ENCODE data around the gene VTI1A.

VTI1A gene

DNA sequence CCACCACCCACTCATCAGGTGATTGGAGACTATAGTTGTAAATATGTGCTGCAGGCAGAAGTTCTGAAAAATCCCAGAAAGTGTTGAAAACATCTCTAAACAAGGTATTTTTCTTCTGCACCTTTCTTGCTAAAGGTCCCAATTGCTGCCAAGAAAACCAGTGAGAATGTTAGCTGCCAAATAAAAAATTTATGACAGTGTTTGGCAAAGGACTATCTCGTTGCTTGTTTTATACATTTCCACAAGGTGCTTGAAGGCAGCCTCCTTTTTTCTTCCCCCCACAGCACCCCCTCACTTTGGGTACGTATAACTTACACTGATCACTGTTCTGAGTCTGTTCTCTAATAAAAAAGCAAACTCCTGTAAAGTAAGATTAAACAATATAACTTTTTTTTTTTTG is 344.4 kb downstream of the VTI1A start:
- DNase-seq = no peak

DNA sequence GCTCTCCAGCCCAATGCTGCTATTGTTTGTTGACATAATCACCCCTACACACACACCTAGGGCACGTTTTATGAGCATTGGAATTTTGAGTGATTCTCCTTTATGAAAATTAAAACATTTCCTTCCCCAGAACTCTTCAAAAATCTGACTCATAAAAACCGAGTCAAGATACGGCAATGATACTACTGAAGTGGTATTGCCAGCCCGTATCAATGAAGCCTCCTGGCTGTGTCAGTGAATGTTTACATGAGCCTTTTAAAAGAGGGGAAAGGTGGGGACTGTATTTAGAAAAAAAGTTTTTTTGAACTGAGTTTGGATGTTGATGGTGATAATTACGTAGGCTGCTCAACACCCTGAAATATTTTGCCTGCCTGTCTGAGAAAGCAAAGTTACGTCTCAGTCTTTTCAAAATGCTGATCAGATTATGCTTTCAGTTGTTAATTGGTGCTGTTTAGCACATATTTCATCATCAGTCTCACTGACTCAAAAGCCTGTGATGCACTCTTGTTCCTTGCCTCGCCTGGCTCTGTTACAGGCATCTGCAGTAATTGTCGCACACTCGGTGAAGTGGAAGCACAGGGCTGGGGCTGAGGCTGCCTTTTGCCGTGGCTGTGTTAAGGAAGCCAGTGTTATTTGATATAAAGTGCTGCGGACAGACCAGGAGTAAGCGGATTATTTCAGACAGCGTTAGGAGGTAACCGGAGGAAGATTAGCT is 345.6 kb downstream of the VTI1A start:
- DNase-seq = peak; percentile 65

DNA sequence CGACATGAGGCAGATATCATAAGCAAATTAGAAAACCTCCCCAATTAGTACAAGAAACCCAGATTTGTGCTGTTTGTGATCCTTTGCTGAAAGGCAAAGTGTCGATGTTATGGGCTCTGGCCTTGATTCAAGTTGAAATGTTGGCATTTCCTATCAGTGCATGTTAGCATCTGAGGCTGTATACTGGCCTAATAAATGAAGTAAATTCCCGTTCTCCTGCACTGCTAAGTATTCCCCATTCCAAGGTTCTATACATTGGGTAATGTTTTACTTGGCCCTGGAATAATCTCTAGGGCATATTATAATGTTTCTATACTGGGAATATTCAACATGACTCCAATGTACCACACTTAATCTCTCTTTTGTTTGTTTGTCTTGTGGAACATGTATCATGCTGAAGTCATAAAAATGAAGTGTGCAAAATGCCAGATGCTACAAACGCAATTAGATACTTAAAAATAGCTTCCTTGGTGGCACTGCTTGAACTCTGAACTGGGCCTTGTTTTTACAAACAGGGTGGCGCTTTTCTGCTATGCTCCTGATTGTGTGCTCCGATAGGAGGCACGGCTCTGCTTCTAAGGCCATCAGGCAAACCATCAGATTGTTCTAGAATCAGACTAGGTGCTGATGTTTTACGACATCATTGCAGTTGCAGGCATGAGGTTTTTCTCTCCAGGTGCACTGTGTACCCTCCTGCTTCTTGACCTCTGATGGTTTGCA is 346.3 kb downstream of the VTI1A start:
- no peak for DNase-seq

DNA sequence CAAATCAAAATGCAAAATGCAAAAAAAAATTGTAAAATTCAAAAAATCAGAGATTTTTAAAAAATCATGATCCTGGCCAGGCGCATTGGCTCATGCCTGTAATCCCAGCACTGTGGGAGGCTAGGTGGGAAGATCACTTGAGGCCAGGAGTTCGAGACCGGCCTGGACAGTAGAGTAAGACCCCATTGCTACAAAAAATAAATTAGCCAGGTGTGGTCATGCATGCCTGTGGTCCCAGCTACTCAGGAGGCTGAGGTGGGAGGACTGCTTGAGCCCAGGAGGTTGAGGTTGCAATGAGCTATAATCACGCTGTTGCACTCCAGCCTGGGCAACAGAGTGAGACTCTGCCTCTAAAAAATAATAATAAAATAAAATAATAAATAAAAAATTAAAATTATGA is 347.2 kb downstream of the VTI1A start:
- no peak for DNase-seq

DNA sequence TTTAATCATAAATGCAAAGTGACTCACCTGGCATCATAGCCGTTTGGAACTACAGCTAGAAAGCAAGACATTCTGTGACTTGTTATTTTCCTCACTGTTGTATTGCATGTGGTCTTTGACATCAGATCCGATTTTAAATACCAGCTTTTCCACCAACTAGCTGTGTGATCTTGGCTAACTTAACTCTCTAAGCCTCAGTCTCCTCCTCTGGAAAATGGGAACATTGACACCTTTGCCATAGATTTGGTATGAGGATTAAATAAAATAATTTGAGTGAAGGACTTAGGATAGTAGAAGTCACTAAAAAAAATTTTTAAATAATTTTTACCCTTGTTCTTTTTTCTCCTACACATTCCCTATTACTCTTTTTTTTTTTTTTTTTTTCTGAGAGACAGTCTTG is 348.1 kb downstream of the VTI1A start:
- no peak for DNase-seq

DNA sequence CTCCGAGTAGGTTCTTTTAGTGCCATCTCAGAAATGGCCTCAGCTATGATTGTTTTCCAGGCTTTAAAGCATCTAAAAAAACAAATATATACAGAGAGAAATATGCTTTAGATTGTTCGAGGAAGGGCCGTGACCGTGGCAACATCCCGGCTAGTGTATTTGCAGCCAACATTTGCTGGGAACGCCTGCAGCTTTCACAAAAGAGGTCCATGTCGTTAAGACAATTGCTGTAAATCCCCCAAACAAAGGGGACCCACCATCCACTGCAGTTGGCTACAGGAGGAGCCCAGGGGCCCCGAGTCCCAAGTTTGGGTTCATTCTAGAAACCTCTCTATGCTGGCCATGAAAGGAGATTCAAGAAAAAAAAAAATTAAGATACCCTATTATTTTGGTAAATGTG is 350.2 kb downstream of the VTI1A start:
- no peak for DNase-seq

DNA sequence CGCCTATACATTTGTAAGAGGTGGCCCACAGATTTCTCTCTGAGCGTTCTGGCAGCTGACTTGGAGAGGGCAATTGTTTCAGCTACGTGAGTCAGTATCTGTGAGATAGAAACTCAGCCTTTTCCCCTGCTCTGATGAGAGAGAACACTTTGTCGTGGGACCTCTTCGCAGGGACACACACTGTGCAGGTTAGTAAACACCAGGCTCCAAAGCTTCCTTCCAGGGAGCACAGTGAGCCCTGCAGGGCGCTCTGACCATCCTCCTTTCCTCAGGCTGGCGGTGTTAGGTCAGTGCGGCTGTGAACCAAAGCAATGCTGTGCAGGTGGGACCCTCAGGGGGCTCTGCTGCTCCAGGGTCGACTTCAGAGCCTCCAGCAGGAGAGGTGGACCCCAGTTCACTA is 350.8 kb downstream of the VTI1A start:
- no peak for DNase-seq

DNA sequence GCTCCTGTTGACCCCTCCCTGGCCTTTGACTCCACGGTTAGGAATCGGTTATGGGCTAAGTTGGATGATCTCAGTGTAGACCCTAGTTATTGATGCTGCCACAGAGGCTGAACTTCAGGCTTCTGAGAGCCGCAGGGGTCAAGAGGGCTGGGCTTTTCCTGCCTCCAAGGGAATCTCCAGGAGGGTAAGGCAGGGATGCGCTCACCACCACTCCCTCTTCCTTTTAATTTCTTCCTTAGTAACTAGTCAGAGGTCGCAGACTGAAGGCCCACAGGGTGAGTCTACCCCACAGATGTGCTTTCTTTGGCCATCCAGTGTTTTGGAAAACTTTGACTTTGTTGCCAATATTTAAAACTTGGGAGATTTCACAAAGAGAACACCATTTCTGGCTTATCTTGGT is 352.0 kb downstream of the VTI1A start:
- DNase-seq = no peak

DNA sequence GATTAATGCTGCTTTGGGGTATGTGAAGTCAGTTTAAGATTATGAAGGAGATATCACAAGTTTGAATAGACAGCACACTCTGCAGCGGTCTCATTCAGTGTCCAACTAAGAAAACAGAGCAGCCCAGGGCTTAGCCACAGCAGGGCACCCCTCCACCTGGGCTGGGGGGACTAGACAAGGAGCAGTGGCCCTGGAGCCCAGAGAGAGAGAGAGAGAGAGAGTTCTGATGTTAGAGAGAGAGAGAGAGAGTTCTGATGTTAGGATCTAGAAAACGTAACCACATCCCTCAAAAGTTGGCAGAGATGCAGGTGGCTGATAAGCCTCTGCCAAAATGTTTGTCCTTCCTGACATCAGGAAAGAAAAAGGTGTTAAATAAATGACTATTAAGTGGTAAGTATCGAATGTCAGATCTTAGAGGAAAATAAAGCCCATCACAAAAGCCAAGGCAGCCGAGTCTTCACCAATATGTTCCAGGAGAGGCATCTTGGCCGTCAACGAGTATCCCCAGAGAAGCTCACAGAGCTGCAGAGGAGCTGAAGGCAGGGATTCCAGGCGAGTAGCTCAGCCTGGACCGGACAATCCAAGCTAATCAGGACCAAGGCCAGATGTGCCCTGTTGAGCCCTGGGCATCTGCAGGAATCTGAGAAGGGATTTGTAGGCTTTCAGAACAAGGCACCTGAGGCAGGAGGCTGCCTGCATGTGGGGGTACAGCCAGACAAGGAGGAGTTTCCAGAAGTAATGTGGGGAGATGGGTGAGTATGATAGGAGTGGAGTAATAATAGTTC is 352.9 kb downstream of the VTI1A start:
- DNase-seq = no peak

DNA sequence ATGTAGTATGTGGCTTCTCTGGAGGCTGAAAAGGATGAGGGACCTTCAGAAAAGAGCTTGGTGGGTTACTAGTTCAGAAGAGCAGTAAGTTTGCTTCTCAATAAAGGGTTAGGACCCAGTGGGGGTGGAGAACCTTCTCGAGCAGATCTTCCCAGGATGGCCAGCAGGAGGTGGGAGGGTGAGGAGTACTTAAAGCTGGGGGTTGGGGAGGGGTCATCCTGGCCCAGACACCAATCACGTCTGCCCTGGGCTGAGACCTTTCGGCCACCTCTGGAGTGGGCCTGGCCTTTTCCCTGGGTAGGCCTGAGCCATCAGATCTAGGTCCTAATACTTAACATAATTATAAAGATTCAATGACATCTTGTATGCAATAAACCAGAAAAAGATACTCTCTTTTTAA is 354.0 kb downstream of the VTI1A start:
- DNase-seq = no peak

DNA sequence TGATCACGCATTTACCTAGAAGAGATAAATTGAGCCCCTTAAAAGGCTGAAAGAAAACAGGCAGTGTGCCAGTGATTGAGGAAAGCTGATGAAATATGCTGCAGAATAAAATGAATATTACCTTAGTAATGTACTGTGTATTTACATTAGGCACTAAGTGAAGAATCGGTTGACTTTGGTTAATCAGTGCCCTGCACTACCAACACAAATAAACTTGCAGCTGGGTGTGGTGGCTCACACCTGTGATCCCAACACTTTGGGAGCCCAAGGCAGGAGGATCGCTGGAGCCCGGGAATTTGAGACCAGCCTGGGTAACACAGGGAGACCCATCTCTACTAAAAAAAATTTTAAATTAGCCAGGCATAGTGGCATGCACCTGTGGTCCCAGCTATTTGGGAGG is 354.7 kb downstream of the VTI1A start:
- DNase-seq = no peak

DNA sequence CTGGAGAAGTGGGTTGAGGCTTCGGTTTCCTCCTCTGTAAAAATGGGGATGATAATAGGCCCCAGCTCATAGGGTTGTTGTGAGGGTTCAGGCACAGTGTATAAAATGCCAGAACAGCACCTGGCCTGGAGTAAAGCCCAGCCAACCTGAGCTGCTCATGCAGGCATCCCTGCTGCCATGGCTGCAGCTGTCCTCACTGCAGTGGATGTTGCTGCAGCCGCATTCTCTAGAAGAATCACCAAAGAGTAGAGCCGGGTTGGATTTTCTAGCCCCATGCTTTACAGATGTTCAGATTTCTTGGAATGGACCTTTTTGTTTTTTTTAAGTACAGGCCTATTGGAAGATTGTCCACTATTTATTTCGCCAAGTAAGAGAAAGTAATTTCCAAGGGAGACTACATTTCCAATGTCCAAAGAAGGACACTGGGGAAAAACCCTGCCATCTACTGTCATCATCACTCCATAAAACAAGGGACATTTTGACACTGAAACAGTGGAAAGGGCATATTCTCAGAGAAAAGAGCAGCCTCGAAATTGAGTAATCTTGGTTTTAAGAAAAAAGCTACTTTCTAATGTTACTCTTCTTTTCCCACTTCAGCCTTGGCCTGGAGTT is 355.5 kb downstream of the VTI1A start:
- no peak for DNase-seq

DNA sequence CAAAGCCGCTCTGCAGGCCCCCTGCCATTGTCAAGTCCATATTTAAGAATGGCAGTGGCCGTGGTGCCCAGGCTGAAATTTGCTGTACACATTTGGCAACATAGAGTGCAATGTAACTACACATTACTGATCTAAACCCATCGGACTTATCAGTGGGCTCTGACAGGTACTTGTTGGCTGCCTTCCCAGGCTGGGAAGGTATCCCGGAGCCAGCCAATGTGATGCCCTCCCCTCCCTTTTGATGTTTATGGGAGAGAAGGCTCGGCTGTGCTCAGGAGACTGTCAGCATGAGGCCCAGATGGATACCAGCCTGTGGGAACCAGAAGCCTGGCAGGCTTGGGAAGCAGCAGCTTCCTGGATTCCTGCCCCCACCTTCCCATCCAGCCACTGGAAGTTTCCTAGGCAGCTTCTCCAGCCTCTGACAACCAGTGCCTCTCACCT is 357.0 kb downstream of the VTI1A start:
- DNase-seq = no peak

DNA sequence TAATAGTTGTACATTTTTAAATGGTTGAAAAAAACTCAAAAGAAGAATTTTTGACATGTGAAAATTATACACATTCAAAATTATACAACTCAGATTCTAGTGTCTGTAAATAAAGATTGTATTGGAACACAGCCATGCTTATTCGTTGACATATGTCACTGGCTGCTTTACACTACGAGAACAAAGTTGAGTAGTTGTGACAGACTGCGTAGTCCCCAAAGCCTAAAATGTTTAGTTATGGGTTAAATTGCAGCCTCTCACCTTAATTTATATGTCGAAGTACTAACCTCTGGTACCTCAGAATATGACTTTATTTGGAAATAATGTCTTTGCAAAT is 358.2 kb downstream of the VTI1A start:
- DNase-seq = no peak

DNA sequence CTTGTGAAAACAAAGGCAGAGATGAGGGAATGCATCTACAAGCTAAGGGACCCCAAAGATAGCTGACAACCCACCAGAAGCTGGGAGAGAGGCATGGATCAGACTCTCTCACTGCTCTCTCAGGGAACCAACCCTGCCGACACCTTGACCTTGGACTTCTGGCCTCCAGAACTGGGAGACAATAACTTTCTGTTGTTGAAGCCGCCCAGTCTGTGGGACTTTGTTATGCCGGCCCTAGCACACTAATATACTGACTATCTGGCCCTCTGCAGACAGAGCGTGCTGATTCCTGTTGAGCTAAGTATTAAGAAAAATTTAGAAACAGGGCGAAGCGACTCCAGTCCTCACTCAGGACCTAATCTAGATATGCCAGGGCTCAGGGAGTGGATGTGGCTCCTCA is 358.7 kb downstream of the VTI1A start:
- no peak for DNase-seq

DNA sequence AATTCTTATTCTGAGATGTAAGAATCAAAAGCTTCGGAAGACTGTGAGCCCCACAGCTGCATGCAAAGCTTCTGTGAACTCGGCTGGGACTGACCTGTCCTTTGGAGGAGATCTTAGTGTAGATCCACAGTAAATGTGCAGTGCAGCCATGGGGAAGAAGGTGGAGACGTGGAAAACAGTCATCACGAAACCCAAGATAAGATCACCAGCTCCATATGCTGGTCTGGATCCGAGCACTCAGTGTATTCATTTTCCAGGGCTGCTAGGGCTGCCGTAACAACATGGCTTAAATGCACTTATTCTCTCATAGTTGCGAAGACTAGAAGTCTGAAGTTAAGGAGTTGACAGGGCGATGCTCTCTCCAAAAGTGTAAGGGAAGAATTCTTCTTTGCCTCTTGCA is 360.0 kb downstream of the VTI1A start:
- no peak for DNase-seq

DNA sequence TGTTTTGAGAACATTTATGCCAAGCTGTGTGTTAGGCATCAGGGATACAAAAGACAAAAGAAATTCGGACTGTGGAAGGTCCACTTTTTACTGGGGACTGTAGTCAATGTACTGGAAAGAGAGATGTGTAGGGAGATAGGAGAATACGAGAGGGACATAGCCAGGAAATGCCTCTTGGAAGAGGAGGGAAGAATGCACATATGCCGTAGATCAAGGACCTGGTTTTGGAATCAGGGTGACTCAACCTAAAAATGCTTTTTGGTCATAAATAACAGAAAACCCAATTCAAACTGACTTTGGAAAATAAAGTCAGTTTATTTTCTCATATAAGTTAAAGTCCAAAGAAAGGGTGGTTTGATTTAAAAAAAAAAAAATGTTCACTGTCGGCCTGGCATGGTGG is 362.7 kb downstream of the VTI1A start:
- no peak for DNase-seq

DNA sequence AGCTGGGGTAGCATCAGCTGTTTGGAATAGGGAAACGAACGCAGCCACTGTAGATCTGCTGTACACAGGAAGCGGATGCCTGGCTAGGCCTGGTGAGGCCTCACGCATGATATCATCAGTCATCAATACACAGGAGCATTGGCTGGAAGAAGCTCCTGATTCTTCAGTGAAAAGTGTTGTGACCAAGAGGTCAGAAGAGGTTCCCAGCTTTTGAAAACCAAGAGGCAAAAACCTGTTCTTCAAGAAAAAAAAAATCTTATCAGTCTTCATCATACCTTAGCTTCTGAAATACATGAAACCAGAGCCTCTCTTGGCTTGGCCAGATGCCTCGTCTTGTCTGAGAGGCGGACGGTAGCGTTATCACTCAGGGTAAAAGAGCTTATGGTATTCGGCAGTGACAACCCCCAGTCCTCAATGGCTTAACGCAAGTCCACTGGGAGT is 363.7 kb downstream of the VTI1A start:
- DNase-seq = no peak

DNA sequence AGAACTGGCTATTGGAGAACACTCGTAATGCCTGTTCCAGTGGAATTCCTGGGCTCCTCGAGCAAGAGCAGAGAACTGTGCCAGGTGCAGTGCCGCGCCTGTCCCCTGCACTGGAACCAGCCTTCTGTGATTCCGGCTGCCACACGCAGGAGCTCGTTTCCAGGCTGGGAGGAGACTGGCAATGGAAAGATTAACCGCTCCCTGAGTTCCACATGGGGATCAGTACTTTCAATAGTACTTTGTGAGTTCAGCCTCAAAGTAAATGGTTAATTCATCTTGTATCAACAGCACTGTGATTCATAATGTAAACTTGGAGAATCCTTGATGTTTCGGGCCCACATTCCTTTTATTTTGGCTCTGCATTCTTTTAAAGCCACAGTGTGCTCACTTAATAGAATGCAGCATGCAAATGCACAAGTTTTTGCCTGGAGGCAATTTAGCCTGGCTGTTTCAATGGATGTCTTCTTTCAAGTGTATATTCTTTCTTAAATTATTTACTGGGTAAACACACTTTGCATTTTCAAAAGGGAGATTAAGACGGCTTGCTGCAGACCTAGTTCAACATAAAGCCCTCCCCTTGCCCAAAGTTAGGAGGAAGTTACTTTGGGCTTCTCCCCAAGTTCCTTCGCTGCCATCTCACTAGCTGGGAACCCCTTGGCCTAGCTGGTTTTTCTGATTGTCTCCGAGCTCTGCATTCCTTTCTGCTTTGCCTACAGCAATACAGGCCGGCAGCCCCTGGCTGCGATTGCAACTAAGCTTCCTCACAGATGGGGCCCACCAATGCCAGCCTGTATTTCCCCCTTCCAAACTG is 364.9 kb downstream of the VTI1A start:
- DNase-seq = peak; percentile 85

DNA sequence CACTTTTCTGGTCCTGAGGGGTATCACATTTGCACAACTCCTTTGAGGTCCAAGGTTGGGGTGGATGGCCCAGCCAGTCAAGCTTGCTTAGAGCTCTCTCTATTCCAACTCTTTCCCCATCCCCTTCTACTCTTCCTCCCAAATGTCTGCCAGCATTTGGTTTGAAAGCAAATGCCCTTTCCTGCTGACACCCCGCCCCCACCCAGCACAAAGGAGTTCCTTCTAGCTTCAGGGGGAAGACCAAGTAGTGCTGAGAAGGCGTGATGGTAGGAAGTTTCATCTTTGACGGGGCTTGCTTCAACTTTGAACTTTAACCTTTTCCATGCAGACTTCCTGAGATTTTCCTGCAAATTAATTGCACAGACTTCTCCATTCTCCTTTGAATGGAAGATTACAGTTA is 365.6 kb downstream of the VTI1A start:
- no peak for DNase-seq

DNA sequence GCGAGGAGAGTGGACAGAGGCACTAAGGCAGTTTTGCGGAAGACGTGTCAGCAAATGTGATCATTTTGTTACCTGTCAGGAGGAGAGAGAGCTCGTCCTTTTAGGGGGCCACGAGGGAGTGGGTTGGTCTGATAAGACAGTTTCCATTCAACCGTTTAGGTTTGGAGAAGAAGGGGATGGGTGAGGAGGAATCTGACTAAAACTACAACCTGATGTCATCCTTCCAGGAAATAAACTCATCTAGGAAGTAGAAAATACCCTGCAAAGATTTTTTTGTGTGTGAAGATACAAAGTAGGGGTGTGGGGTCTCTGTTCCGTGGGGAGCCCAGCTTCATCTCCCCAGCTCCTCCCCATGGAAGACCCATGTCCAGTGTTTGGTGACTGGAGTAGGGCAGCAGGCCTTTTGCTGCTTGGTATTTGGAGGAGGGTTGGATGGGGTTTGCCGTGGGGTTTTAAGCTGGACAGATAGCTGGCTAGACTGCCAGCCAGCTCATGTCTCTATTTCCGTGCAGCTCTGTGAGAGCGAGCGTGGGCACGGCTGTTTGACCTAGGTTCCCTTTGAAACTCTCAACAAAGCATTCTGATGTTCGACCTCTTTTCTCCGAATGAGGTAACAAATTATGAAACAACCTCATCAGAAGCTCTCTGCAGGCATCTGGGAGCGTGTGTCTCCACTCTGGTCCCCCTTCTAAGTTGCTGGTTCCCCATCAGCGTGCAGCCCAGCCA is 367.0 kb downstream of the VTI1A start:
- DNase-seq = no peak

Measured in femur (tissue), 1 donor.